Measurements from ENCODE around the gene TRIM7. TPM values are rescaled to one million over a fixed set of nuclear protein-coding genes. Genes with fewer than 3 reads are reported as not detected.

The TRIM7 gene
- total and polyA plus RNA-seq, 2 donors (not counting 1 experiment from before 2014, with no cell fraction given) = 1.7 to 7.4 TPM

DNA sequence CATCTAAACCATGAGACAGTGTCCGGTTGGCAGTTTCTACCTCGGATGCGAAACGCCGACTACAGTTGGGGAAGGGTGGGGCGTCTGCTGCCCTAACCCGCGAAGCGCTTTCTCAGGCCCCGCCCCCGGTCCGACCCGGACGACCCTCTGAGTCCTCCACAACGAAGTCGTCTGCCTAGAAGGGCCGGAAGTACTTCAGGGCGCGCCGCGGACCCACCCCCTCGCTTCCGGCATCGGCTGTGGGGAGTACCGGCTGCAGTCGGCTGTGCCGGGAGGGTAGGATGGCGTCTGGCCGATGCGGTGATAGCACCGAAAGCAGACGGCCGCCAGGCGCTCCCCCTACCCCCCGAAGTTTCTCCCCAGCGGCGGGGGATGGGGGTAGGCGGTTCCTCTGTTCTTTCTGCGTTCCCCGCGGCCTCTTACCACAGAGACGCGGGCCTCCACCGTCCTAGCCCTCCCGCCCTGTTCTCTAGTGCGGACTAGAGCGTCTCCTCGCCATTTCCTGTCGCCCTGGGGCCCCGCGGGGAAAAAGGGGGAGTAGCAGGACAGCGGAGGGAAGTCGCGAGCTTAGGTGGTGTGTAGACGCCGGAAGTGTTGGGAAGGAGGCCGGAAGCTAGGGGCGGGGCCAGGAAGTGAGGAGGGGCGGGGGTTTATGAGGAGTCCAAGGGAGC lies 18.2 kb upstream of the TRIM7 start, which contains the start of gene TRIM41:
TRIM41 (plus strand) TSS at position 224 of the 671 bp plus-strand sequence. CDS start 719 bp downstream, outside the sequence.
- peak within 1 kb of the TSS; percentile 95 for H3K27ac ChIP-seq (ENCODE audit: low read length in 2 of 2)
- peak within 1 kb of the TSS; percentile 79 for H3K9ac ChIP-seq (ENCODE audit: low read length)
- intact Hi-C loops (cut with micrococcal nuclease) = loop anchor here (1.0 to 2.0 kb wide), 6 partner anchors 21 to 420 kb away; partner anchors contain the start of genes MGAT1, TRIM52 and ZFP62
- Mint-ChIP-seq H3K4me3 (peak within 1 kb of the TSS; percentile 94), H3K27me3 (no peaks in the 10 kb centered on the region), H3K9me3 (ENCODE audit: insufficient read depth) (no peaks in the 10 kb centered on the region), H3K4me1 (peaks cover 54% of the 10 kb centered on the region), H3K27ac (peak within 1 kb of the TSS; percentile 98)
- ChIA-PET POLR2A (interaction anchor here (0.6 to 3.5 kb wide), 14 partner anchors 16 to 622 kb away, joined by 3 to 74 read pairs (median 7); partner anchors contain the start of genes RACK1 and TRIM52), CTCF (interaction anchor here (0.9 to 3.8 kb wide), 8 partner anchors 12 to 50 kb away, joined by 3 to 48 read pairs (median 10); partner anchors contain the start of genes RACK1 and TRIM52)
- no peaks in the 10 kb centered on the region for H4K20me1 ChIP-seq (ENCODE audit: control insufficient read depth, insufficient read depth, low read length, poor library complexity, severe bottlenecking)
- H3K27me3 ChIP-seq (replicated peaks in 1 of 4; ENCODE audit: control extremely low read depth in 1 of 4, control insufficient read depth in 3 of 4, insufficient read depth in 4 of 4, low read length in 3 of 4) = no peaks in the 10 kb centered on the region
- peak within 1 kb of the TSS; percentile 68 to 95 (median 89) for H3K4me3 ChIP-seq (ENCODE audit: control extremely low read depth in 1 of 5, extremely low read depth in 1 of 5, insufficient read depth in 1 of 5, low read depth in 2 of 5, low read length in 4 of 5)
- H3K9me3 ChIP-seq (ENCODE audit: control extremely low read depth in 1 of 3, control insufficient read depth in 2 of 3, insufficient read depth in 1 of 3, low read length in 2 of 3) = peaks cover 0 to 18% (median 0%) of the 10 kb centered on the region in 3 donors
- peaks cover 36% of the 10 kb centered on the region for H3K79me2 ChIP-seq (ENCODE audit: control insufficient read depth, insufficient read depth, low read length)
- 2% methylated on average over 46 of the region's 59 CpGs for WGBS (ENCODE audit: insufficient coverage)
- DNase-seq (peak; percentile 99), ATAC-seq (ENCODE audit: low read depth) (peak; percentile 68)
- peaks cover 0 to 2% of the 10 kb centered on the region in 2 experiments for H3K36me3 ChIP-seq (replicated peaks in 1 of 2; ENCODE audit: control extremely low read depth in 1 of 2, control insufficient read depth in 1 of 2, extremely low read depth in 1 of 2, insufficient read depth in 2 of 2, low read length in 1 of 2)
- H2AFZ ChIP-seq (ENCODE audit: insufficient read depth, low read depth, low read length, poor library complexity, severe bottlenecking) = peak within 1 kb of the TSS; percentile 89
- TF ChIP-seq, protein P1, sequence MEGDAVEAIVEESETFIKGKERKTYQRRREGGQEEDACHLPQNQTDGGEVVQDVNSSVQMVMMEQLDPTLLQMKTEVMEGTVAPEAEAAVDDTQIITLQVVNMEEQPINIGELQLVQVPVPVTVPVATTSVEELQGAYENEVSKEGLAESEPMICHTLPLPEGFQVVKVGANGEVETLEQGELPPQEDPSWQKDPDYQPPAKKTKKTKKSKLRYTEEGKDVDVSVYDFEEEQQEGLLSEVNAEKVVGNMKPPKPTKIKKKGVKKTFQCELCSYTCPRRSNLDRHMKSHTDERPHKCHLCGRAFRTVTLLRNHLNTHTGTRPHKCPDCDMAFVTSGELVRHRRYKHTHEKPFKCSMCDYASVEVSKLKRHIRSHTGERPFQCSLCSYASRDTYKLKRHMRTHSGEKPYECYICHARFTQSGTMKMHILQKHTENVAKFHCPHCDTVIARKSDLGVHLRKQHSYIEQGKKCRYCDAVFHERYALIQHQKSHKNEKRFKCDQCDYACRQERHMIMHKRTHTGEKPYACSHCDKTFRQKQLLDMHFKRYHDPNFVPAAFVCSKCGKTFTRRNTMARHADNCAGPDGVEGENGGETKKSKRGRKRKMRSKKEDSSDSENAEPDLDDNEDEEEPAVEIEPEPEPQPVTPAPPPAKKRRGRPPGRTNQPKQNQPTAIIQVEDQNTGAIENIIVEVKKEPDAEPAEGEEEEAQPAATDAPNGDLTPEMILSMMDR (IDR thresholded peaks at IDR 0.05) = no peak
- no peak for TF ChIP-seq EZH2 (IDR thresholded peaks at IDR 0.05; ENCODE audit: borderline replicate concordance, insufficient read depth, low read depth, low read length, poor library complexity, severe bottlenecking)
- H3K4me2 ChIP-seq (replicated peaks; ENCODE audit: low read depth, low read length, poor library complexity, severe bottlenecking) = peak within 1 kb of the TSS; percentile 95
- peaks cover 18 to 41% of the 10 kb centered on the region in 2 donors for H3K4me1 ChIP-seq (ENCODE audit: control insufficient read depth in 2 of 2, insufficient read depth in 2 of 2, low read length in 2 of 2)
